KOPT-K1 (cell line): ENCODE measurements around the gene C20orf141.

Experiments
- H3K27ac ChIP-seq: fragments of 200-600 bp; sonication (generic); 2 replicates; pipeline ENCODE4 v1.5.1; 2016; ENCODE audit warnings: antibody characterized with exemption, mild to moderate bottlenecking, low read depth, low read length; ENCODE audit not compliant: poor library complexity, severe bottlenecking
- H3K36me3 ChIP-seq: fragments of 200-600 bp; sonication (generic); 2 replicates; pipeline ENCODE4 v1.5.1; 2017; ENCODE audit warnings: antibody characterized with exemption, mild to moderate bottlenecking, low read length, moderate library complexity; ENCODE audit not compliant: insufficient read depth
- H3K9me3 ChIP-seq: fragments of 200-600 bp; sonication (generic); 2 replicates; pipeline ENCODE4 v1.5.1; 2017; ENCODE audit warnings: antibody characterized with exemption, low read length, mild to moderate bottlenecking; ENCODE audit not compliant: insufficient read depth, poor library complexity, severe bottlenecking

The C20orf141 gene

GRCh38 chr20:2796011-2796660 is 18.7 kb upstream of the C20orf141 start:
- Histone ChIP-seq H3K27ac (no peak overlapping the region), H3K36me3 (no peaks in the 10 kb centered on the region), H3K9me3 (no peaks in the 10 kb centered on the region)

DNA sequence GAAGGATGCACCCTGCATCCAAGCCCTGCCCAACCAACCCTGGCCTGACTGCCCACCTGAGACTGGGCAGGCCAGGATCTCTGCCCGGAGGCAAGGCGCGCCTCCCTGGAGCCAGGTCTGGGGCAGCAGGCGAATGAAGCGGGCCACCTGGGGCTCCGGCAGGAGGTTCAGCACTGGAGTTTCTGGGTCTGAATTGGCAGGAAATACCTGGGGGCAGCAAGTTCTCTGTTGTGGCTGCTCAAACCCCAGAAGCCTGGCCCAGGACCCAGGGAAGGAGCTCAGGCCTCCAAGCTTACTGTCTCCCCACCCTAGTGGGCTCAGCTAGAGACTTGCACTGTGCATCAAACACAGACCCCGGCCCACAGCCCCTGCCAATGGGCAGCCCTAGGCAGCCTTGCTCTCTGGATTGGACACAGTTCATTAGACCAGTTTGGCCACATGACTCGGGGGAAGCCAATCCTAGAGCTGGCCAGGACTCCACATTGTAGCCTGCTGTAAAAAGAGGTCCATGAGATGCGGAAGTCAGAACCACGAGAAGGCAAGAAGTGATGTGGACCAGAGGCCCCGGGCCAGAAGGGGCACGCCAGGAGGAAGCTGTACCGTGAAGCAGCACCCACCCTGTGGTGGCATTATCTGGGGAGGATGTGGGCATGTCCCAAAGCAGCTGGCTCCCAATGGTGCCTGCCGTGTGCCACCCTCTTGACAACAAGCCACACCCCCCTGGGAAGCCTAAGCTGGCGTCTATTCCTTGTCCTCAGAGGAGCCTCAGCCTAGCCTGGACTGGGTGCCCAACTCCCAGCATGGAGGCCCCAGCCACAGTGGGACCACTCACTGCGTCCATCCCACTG is 17.4 kb upstream of the C20orf141 start:
- Histone ChIP-seq H3K9me3 (no peaks in the 10 kb centered on the region), H3K27ac (no peak overlapping the region), H3K36me3 (no peaks in the 10 kb centered on the region)

DNA sequence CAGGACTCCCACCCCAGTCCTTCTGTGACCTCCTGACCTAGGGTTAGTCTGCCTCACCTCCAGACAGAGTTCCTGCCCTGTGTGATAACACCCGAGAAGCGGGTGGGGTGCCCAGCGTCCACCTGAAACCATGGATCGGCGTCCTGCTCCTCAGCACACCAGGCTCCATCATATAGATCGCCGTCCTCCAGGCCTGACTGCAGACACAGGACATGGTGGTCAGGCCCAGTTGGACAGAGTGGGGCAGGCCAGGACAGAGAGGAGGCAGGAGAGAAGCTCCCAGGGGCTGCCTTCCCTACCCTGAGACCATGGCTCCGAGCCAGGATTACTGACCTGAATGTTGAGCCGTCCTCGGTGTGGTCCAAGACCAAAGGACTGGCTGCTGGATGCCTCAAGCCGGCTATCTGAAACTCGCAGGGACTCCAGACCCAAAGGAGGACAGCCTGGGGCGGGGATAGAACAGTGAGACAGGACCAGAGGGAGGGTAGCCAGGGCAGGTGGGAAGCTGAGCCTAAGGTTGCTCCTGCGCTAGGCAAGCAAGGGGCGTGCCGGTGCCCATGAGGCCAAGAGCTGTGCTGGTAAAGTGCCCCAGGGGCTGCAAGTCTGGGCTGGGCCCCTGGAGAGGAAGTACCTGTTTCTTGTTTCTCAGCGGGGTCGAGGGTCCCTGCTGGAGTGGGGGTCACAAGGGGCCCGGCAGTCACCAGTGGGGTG is 16.5 kb upstream of the C20orf141 start:
- no peaks in the 10 kb centered on the region for H3K9me3 ChIP-seq
- no peak overlapping the region for H3K27ac ChIP-seq
- H3K36me3 ChIP-seq: no peaks in the 10 kb centered on the region

DNA sequence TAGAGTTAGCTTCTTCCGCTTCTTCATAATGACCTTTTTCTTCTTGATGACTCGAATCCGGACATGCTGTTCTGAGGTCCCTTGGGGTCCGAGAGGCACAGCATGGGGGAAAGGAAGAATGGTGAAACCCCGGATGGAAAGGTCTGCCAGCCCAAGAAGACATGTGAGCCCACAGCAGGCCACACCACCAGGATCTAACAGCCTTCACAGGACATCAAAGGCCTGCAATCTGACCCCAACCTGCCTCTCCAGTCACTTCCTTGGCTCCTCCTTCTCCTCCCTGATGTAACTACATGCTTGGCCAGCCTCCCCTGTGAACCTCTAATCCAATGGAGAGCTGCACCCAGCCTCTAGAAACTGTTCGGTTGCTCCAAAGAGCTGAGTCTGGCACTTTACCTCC is 16.0 kb upstream of the C20orf141 start:
- H3K9me3 ChIP-seq: no peaks in the 10 kb centered on the region
- H3K36me3 ChIP-seq: no peaks in the 10 kb centered on the region
- no peak overlapping the region for H3K27ac ChIP-seq

DNA sequence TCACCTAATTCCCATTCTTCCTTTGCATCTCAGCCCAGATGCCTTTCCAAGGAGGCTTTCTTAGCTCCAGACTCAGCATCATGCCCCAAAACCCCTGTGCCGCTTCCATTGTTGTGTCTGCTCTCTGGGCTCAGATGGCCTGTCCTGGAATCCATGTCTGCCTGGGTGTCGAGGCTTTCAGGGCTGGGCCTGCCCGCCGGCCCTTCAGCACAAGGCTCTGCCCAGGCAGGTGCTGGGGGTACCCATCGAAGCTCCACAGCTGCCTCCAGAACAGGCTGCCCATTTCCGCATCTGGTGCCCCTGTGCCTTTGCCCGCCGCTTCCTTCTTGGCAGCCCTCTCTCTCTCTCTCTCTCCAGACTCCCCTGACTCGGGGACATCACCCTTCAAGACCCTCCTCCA is 15.5 kb upstream of the C20orf141 start:
- Histone ChIP-seq H3K9me3 (no peaks in the 10 kb centered on the region), H3K36me3 (no peaks in the 10 kb centered on the region), H3K27ac (no peak overlapping the region)

DNA sequence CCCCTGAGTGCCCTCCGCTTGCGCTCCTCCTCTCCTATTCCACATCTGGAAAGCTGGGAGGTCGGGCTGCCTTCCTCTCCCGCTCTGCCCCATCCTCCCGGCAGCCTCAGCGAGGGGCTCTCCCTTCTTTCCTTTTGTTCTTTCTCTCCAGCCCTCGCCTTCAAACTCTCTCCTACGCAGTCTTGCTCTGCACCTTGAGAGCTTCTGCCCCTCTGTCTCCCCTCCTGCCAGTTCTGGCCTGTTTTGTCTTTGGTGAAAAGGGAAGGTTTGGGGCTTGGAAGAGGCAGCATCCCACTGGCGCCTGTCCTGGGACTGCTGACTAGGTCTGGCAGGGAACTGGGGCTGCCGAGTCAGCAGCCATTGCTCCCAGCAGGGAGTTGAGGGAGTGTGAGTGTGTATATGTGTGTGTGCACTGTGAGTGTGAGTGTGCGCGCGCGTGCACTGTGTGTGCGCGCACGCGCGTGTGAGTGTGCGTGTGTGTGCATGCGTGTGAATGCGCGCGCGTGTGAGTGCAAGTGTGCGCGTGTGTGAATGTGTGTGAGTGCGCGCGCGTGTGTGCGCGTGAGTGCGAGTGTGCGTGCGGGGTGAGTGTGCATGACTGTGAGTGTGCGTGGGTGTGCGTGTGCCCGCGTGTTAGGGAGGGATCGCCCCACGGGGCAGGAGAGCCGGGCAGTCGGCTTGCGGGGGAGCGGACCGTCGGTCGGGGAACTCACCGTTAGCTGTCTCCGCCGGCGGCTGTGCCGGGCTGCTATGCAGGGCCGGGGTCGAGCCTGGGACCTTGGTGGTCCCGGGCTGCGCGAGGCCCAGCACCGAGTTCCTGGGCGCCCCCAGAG is 14.9 kb upstream of the C20orf141 start:
- Histone ChIP-seq H3K27ac (no peak overlapping the region), H3K9me3 (no peaks in the 10 kb centered on the region), H3K36me3 (no peaks in the 10 kb centered on the region)

GRCh38 chr20:2800521-2801285 is 14.1 kb upstream of the C20orf141 start, which contains the start of gene CPXM1:
Gene CPXM1, minus strand, starts transcription at chr20:2800627. Its CDS starts 55 bp downstream, at chr20:2800572.
- H3K27ac ChIP-seq: no peak within 1 kb of the TSS
- H3K9me3 ChIP-seq: no peaks in the 10 kb centered on the region
- H3K36me3 ChIP-seq: no peaks in the 10 kb centered on the region

GRCh38 chr20:2801286-2801728 is 13.5 kb upstream of the C20orf141 start:
- no peaks in the 10 kb centered on the region for H3K36me3 ChIP-seq
- no peak overlapping the region for H3K27ac ChIP-seq
- no peaks in the 10 kb centered on the region for H3K9me3 ChIP-seq

DNA sequence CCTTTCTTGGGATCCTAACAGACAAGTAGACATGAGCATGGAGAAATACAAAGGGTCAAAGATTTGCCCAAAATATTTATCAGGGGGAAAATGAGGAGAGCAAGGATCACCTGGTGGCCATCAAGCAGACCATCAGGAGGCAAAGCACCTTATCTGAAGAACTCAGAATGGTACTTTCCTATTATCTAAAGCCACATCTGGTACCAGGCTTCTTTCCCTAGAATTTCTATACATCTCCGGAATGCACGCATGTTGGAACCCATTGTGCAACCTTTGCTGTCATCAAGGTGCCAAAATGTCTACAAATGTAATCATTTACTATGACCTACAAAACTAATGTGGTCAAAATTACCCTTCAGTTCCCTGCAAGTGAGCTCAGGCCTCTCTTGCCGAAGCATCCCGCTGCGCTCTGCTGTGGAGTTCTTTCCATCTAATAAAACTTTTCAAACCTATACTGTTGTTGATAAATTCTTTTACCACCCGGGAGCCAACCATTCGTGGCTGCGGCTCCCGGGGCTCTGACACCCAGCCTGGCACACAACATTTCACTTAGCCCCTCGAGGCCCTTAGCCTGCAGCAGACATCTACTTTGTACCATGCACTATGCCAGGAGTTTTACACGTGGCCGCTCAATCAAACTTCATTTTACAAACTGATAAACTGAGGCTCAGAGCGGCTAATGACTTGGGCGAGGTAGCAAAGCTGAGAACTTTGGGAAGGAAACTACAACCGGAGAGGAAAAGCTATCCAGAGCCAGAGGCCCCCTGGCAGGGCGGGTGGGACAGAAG is 10.6 kb upstream of the C20orf141 start:
- Histone ChIP-seq H3K27ac (no peak overlapping the region), H3K36me3 (no peaks in the 10 kb centered on the region), H3K9me3 (no peaks in the 10 kb centered on the region)

DNA sequence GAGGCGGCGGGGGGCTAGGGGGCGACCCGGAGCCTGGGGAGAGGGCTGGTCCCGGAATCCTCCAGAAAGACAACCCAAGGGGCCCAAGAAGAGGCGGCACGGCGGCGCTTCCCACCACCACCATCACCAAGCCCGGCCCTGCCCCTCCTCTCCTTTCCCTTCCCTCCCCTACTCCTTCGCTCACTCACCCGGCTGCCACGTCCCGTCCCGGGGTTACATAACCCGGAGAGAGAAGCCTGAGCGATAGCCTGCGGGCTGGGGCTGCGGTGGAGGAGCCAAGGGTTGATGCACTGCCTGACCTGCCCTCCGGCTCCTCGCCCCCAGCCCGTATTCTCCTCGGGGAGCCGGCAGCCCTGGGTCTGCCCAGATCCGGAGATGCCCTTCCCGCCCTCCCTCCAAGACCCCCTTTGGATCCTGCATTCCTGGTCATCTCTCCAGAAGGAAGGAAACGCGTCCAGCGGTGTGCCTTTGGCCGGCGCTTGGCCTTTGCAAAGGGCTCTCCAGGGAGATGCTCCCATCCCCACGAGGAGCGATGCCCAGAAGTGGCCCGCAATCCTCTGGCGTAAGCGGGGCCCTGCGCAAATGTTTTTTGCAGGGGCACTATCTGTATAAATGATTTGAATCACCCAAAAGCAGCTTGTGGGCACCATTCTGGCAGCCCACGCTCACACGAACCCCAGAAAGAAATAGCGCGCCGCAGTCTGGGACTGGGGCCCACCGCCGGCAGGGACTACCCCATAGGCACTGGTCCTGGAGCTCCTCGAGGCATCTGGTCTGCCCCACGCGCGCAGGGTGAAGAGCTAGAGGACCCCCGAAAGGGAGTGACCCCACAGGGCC is 9.7 kb upstream of the C20orf141 start:
- Histone ChIP-seq H3K9me3 (no peaks in the 10 kb centered on the region), H3K36me3 (no peaks in the 10 kb centered on the region), H3K27ac (no peak overlapping the region)

DNA sequence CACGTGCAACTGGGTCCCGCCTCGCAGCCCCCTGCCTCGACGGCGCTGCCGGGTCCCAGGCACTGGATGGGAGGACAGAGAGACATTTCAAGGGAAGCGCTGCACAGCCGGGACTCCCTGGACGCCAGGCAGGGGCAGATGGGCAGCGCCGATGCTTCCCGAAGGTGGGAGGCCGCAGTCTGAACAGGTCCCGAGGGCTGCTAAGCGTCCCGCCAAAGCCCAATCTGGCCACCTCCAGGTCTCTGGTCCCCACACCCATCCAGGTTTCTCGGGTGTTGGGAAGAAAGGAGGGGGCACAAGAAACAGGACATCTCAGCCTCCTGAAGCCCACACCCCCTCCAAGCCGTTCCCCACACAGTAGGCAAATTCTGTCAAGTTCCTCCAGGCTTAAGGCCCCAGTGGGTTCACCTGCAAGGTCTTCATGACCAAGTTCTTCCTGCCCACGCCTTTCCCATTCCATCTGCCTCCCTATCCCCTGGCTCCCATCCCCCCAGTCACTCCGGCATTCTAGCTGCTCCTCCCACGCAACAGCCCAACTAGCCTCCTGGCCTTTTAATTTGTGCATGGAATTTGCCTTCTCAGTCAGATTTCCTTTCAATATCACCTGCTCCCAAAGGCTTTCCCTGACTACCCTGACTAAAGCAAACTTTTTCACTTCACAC is 9.0 kb upstream of the C20orf141 start:
- no peaks in the 10 kb centered on the region for H3K9me3 ChIP-seq
- H3K27ac ChIP-seq: no peak overlapping the region
- H3K36me3 ChIP-seq: no peaks in the 10 kb centered on the region

- no peak overlapping the region for H3K27ac ChIP-seq
- no peaks in the 10 kb centered on the region for H3K9me3 ChIP-seq
- H3K36me3 ChIP-seq: no peaks in the 10 kb centered on the region
Measured at GRCh38 chr20:2806351-2806701, 8.5 kb upstream of the C20orf141 start.
